Mucosa of stomach (tissue), 1 donor: Measurements from ENCODE around the gene ATP5F1B.

ENCODE experiments used
- H3K27me3 ChIP-seq: one replicate; pipeline ENCODE4 v1.7.0; 2013; ENCODE audit warnings: mild to moderate bottlenecking, low read length; ENCODE audit not compliant: control insufficient read depth, insufficient read depth
- H3K36me3 ChIP-seq: one replicate; pipeline ENCODE4 v1.7.0; 2013; ENCODE audit warnings: low read length; ENCODE audit not compliant: control insufficient read depth, insufficient read depth
- H3K4me1 ChIP-seq: one replicate; pipeline ENCODE4 v1.7.0; 2013; ENCODE audit warnings: mild to moderate bottlenecking, low read length; ENCODE audit not compliant: control insufficient read depth, insufficient read depth
- H3K4me3 ChIP-seq: one replicate; pipeline ENCODE4 v1.7.0; 2013; ENCODE audit warnings: low read length
- H3K9ac ChIP-seq: one replicate; pipeline ENCODE4 v1.7.0; 2013; ENCODE audit warnings: mild to moderate bottlenecking, low read length, moderate library complexity
- H3K9me3 ChIP-seq: one replicate; pipeline ENCODE4 v1.7.0; 2013; ENCODE audit warnings: mild to moderate bottlenecking, low read length, moderate library complexity; ENCODE audit not compliant: control insufficient read depth
- donor health status: Pancreatic carcinoma.

The ATP5F1B gene

DNA sequence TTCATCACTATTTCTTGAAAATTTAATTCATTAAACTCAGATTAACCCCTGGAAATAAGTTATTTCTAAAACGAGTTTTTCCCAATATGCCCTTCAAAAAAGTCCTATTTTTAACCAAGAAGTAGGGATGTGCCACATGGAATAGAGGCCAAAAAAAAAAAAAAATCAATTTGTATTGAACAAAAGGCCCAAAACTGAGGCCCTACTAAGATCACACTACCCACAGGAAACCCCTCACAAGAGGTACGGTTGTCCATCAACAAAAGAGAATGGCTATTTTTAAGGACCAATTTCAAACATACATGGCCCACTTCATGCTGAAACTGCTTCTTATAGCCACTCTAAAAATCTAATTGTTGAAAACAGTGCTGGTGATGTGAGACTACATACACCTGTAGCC lies 8.2 kb downstream of the ATP5F1B start:
- Histone ChIP-seq H3K9me3 (no peaks in the 10 kb centered on the region), H3K9ac (no peak overlapping the region), H3K27me3 (no peaks in the 10 kb centered on the region), H3K4me1 (peaks cover 36% of the 10 kb centered on the region), H3K4me3 (no peak overlapping the region), H3K36me3 (peaks cover 11% of the 10 kb centered on the region)

DNA sequence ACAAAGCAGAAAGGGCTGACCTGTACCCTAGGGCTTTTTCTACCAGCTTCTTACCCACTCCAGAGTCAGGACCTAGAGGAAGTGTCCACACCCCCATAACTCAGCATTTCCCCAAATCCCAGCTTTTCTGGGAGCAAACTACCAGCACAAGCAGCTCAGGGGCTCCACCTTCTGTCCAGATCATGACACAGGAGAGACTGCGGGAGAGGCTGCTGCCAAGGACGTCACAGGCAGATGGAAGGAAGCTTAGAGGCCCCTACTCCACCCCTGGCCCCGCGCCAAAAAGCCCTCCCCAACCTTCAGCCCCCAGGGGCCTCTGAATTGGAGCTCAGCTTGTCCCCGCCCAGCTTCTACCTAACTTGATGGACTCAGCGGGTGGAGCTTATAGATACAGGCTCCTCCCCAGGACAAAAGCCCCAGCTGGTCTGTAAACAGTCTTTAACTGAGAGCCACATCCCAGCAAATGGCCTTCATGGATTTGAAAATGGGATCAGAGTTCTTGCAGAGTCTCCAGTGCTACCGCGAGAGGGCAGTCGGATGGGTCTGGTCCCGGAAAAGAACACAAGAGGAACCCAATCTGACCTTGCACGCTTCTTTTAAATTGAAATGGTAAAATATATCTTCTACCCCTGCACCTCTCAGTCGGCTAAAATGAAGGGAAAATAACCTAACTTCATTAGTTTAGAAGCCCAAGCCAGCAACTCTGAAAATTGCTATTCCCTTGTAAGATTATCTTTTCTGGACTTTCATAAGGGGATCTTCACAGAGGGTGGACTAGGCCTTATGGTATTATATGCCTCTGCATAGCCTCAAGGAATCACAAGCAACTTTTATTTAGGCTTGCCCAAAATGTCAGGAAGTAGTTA lies 8.9 kb downstream of the ATP5F1B start:
- H3K4me3 ChIP-seq: peak overlapping the region; percentile 87
- H3K36me3 ChIP-seq: peaks cover 4% of the 10 kb centered on the region
- no peaks in the 10 kb centered on the region for H3K9me3 ChIP-seq
- no peaks in the 10 kb centered on the region for H3K27me3 ChIP-seq
- H3K4me1 ChIP-seq: peaks cover 43% of the 10 kb centered on the region
- H3K9ac ChIP-seq: peak overlapping the region; percentile 78

GRCh38 chr12:56635806-56636674 lies 9.7 kb downstream of the ATP5F1B start:
- Histone ChIP-seq H3K4me3 (peak overlapping the region; percentile 87), H3K9ac (peak overlapping the region; percentile 78), H3K9me3 (no peaks in the 10 kb centered on the region), H3K4me1 (peaks cover 49% of the 10 kb centered on the region), H3K27me3 (no peaks in the 10 kb centered on the region), H3K36me3 (peaks cover 4% of the 10 kb centered on the region)

- no peaks in the 10 kb centered on the region for H3K9me3 ChIP-seq
- peak overlapping the region; percentile 87 for H3K4me3 ChIP-seq
- peak overlapping the region; percentile 78 for H3K9ac ChIP-seq
- peaks cover 4% of the 10 kb centered on the region for H3K36me3 ChIP-seq
- H3K4me1 ChIP-seq: peaks cover 55% of the 10 kb centered on the region
- H3K27me3 ChIP-seq: no peaks in the 10 kb centered on the region
Observed at GRCh38 chr12:56634837-56635791, 10.7 kb downstream of the ATP5F1B start.

- H3K27me3 ChIP-seq: no peaks in the 10 kb centered on the region
- no peaks in the 10 kb centered on the region for H3K36me3 ChIP-seq
- H3K4me1 ChIP-seq: peaks cover 55% of the 10 kb centered on the region
- peak overlapping the region; percentile 78 for H3K9ac ChIP-seq
- peak overlapping the region; percentile 23 for H3K4me3 ChIP-seq
- no peaks in the 10 kb centered on the region for H3K9me3 ChIP-seq
Observed at GRCh38 chr12:56634242-56634836, 11.4 kb downstream of the ATP5F1B start.

GRCh38 chr12:56633468-56634241 lies 12.1 kb downstream of the ATP5F1B start:
- Histone ChIP-seq H3K27me3 (no peaks in the 10 kb centered on the region), H3K4me3 (peak overlapping the region; percentile 23), H3K9me3 (no peaks in the 10 kb centered on the region), H3K36me3 (no peaks in the 10 kb centered on the region), H3K4me1 (peaks cover 55% of the 10 kb centered on the region), H3K9ac (peak overlapping the region; percentile 78)

- Histone ChIP-seq H3K36me3 (no peaks in the 10 kb centered on the region), H3K4me3 (no peak overlapping the region), H3K27me3 (no peaks in the 10 kb centered on the region), H3K9ac (peak overlapping the region; percentile 32), H3K9me3 (no peaks in the 10 kb centered on the region), H3K4me1 (peaks cover 55% of the 10 kb centered on the region)
Observed at GRCh38 chr12:56632701-56633467, 12.9 kb downstream of the ATP5F1B start.

GRCh38 chr12:56631790-56632700 lies 13.7 kb downstream of the ATP5F1B start:
- Histone ChIP-seq H3K9me3 (no peaks in the 10 kb centered on the region), H3K27me3 (no peaks in the 10 kb centered on the region), H3K9ac (peak overlapping the region; percentile 32), H3K36me3 (no peaks in the 10 kb centered on the region), H3K4me1 (peaks cover 50% of the 10 kb centered on the region), H3K4me3 (no peak overlapping the region)

GRCh38 chr12:56630180-56630632 lies 15.6 kb downstream of the ATP5F1B start, which contains the start of gene BAZ2A:
Gene BAZ2A (minus strand): TSS chr12:56630326. CDS start chr12:56617530, 12,796 bp downstream.
- Histone ChIP-seq H3K4me1 (peaks cover 31% of the 10 kb centered on the region), H3K36me3 (peaks cover 3% of the 10 kb centered on the region), H3K9me3 (no peaks in the 10 kb centered on the region), H3K4me3 (peak within 1 kb of the TSS; percentile 88), H3K27me3 (no peaks in the 10 kb centered on the region), H3K9ac (peak within 1 kb of the TSS; percentile 97)
